Measurements from ENCODE around the gene PCDHGB3.
A peak's percentile ranks its signal among the peaks of the same experiment; 100 is the strongest.
"Not testable (repeated sequence)": the region's sequence is repeated elsewhere in the genome, so short reads cannot be mapped to it uniquely, and the experiment has no call there.

Gene PCDHGB3

GRCh38 chr5:141389153-141390042 is 19.4 kb downstream of the PCDHGB3 start:
- Mint-ChIP-seq H3K4me3 (no peak overlapping the region), H3K27me3 (peaks cover 54 to 87% of the 10 kb centered on the region in 2 donors), H3K27ac (no peak overlapping the region), H3K9me3 (peaks cover 6 to 24% of the 10 kb centered on the region in 2 donors), H3K36me3 (ENCODE audit: insufficient read depth) (peaks cover 6% of the 10 kb centered on the region), H3K4me1 (ENCODE audit: low read depth in 2 of 2) (peaks cover 0 to 3% of the 10 kb centered on the region in 2 donors)
- ATAC-seq (replicated peaks) = no peak
- DNase-seq = no peak

GRCh38 chr5:141392429-141393198 is 22.6 kb downstream of the PCDHGB3 start, which contains the start of gene PCDHGA8:
PCDHGA8 (plus strand) TSS chr5:141392633; CDS start chr5:141392814, 181 bp downstream.
- no peak for DNase-seq
- H3K9me3 Mint-ChIP-seq = peaks cover 6 to 14% of the 10 kb centered on the region in 2 donors
- no peak within 1 kb of the TSS for H3K4me3 Mint-ChIP-seq
- peaks cover 0 to 3% of the 10 kb centered on the region in 2 donors for H3K4me1 Mint-ChIP-seq (ENCODE audit: low read depth in 2 of 2)
- H3K27ac Mint-ChIP-seq = no peak within 1 kb of the TSS
- peaks cover 36 to 80% of the 10 kb centered on the region in 2 donors for H3K27me3 Mint-ChIP-seq
- H3K36me3 Mint-ChIP-seq (ENCODE audit: insufficient read depth) = peaks cover 7% of the 10 kb centered on the region
- ATAC-seq (replicated peaks) = no peak

- peaks cover 10% of the 10 kb centered on the region for H3K36me3 Mint-ChIP-seq (ENCODE audit: insufficient read depth)
- H3K27ac Mint-ChIP-seq = no peak overlapping the region
- H3K4me1 Mint-ChIP-seq (ENCODE audit: low read depth in 2 of 2) = peaks cover 0 to 3% of the 10 kb centered on the region in 2 donors
- H3K9me3 Mint-ChIP-seq = peaks cover 6 to 14% of the 10 kb centered on the region in 2 donors
- peaks cover 34 to 78% of the 10 kb centered on the region in 2 donors for H3K27me3 Mint-ChIP-seq
- no peak overlapping the region for H3K4me3 Mint-ChIP-seq
- ATAC-seq (replicated peaks) = no peak
- no peak for DNase-seq
Observed at GRCh38 chr5:141393267-141393666, 23.2 kb downstream of the PCDHGB3 start.

GRCh38 chr5:141394401-141395187 is 24.6 kb downstream of the PCDHGB3 start:
- Mint-ChIP-seq H3K27me3 (peaks cover 36 to 77% of the 10 kb centered on the region in 2 donors), H3K9me3 (peaks cover 5 to 14% of the 10 kb centered on the region in 2 donors)
- ATAC-seq (replicated peaks); DNase-seq; H3K36me3 Mint-ChIP-seq (ENCODE audit: insufficient read depth); H3K4me3 Mint-ChIP-seq; H3K4me1 Mint-ChIP-seq (ENCODE audit: low read depth in 2 of 2); H3K27ac Mint-ChIP-seq: not testable (repeated sequence)

- H3K36me3 Mint-ChIP-seq (ENCODE audit: insufficient read depth); H3K9me3 Mint-ChIP-seq; H3K27ac Mint-ChIP-seq; DNase-seq; H3K4me1 Mint-ChIP-seq (ENCODE audit: low read depth in 2 of 2): not testable (repeated sequence)
- peak; percentile 77 for ATAC-seq (replicated peaks)
- Mint-ChIP-seq H3K4me3 (peak within 1 kb of the TSS; percentile 31 to 53), H3K27me3 (peaks cover 44 to 77% of the 10 kb centered on the region in 2 donors)
Observed at GRCh38 chr5:141397756-141398551, 27.9 kb downstream of the PCDHGB3 start, which contains the start of gene PCDHGB5. PCDHGB5 (plus strand) TSS chr5:141397947; CDS start chr5:141398128, 181 bp downstream.

- Mint-ChIP-seq H3K27ac (no peak overlapping the region), H3K36me3 (ENCODE audit: insufficient read depth) (peaks cover 8% of the 10 kb centered on the region), H3K4me3 (no peak overlapping the region), H3K27me3 (peaks cover 48 to 77% of the 10 kb centered on the region in 2 donors), H3K4me1 (ENCODE audit: low read depth in 2 of 2) (peaks cover 0 to 3% of the 10 kb centered on the region in 2 donors), H3K9me3 (peaks cover 7% of the 10 kb centered on the region in 2 donors)
- no peak for DNase-seq
- no peak for ATAC-seq (replicated peaks)
Observed at GRCh38 chr5:141398608-141399007, 28.6 kb downstream of the PCDHGB3 start.

- peaks cover 4% of the 10 kb centered on the region for H3K36me3 Mint-ChIP-seq (ENCODE audit: insufficient read depth)
- H3K27ac Mint-ChIP-seq = no peak overlapping the region
- no peak overlapping the region for H3K4me3 Mint-ChIP-seq
- H3K27me3 Mint-ChIP-seq = peaks cover 50 to 77% of the 10 kb centered on the region in 2 donors
- no peak for ATAC-seq (replicated peaks)
- H3K4me1 Mint-ChIP-seq (ENCODE audit: low read depth in 2 of 2) = peaks cover 0 to 3% of the 10 kb centered on the region in 2 donors
- H3K9me3 Mint-ChIP-seq = peaks cover 0 to 5% of the 10 kb centered on the region in 2 donors
- no peak for DNase-seq
Observed at GRCh38 chr5:141399555-141400258, 29.7 kb downstream of the PCDHGB3 start.

GRCh38 chr5:141402553-141403243 is 32.7 kb downstream of the PCDHGB3 start, which contains the start of gene PCDHGA9:
PCDHGA9 (plus strand) TSS chr5:141402778; CDS start chr5:141402953, 175 bp downstream.
- ATAC-seq (replicated peaks) = no peak
- peaks cover 2% of the 10 kb centered on the region for H3K36me3 Mint-ChIP-seq (ENCODE audit: insufficient read depth)
- DNase-seq = no peak
- peaks cover 0 to 3% of the 10 kb centered on the region in 2 donors for H3K4me1 Mint-ChIP-seq (ENCODE audit: low read depth in 2 of 2)
- H3K4me3 Mint-ChIP-seq = peak within 1 kb of the TSS; percentile 29 to 51
- H3K27me3 Mint-ChIP-seq = peaks cover 61 to 79% of the 10 kb centered on the region in 2 donors
- H3K9me3 Mint-ChIP-seq = peaks cover 0 to 5% of the 10 kb centered on the region in 2 donors
- no peak within 1 kb of the TSS for H3K27ac Mint-ChIP-seq

GRCh38 chr5:141403387-141403786 is 33.3 kb downstream of the PCDHGB3 start:
- DNase-seq = no peak
- Mint-ChIP-seq H3K4me3 (peak overlapping the region in 1 of 2 donors; percentile 29), H3K4me1 (ENCODE audit: low read depth in 2 of 2) (peaks cover 0 to 3% of the 10 kb centered on the region in 2 donors), H3K36me3 (ENCODE audit: insufficient read depth) (no peaks in the 10 kb centered on the region), H3K9me3 (peaks cover 0 to 5% of the 10 kb centered on the region in 2 donors), H3K27ac (no peak overlapping the region), H3K27me3 (peaks cover 66 to 86% of the 10 kb centered on the region in 2 donors)
- ATAC-seq (replicated peaks) = no peak

- H3K4me3 Mint-ChIP-seq = peak within 1 kb of the TSS; percentile 23 to 48
- not testable (repeated sequence) for H3K9me3 Mint-ChIP-seq; H3K27ac Mint-ChIP-seq; H3K4me1 Mint-ChIP-seq (ENCODE audit: low read depth in 2 of 2); H3K36me3 Mint-ChIP-seq (ENCODE audit: insufficient read depth); ATAC-seq (replicated peaks); DNase-seq
- peaks cover 55 to 73% of the 10 kb centered on the region in 2 donors for H3K27me3 Mint-ChIP-seq
Observed at GRCh38 chr5:141407790-141408505, 37.9 kb downstream of the PCDHGB3 start, which contains the start of gene PCDHGB6. PCDHGB6 (plus strand) TSS chr5:141408021; CDS start chr5:141408203, 182 bp downstream.

All from effector memory CD8-positive, alpha-beta T cell (primary cell).